Hippocampal formation (tissue), 2 donors: Measurements from ENCODE around the gene SPEF1.

ENCODE experiments used
- DNase-seq, 2 donors: peaks; one replicate each; lab custom pipeline; 2025; lab: John Stamatoyannopoulos, UW

Gene SPEF1

GRCh38 chr20:3729811-3730540 is 51.3 kb downstream of the SPEF1 start:
- no peak for DNase-seq

GRCh38 chr20:3729378-3729777 is 51.9 kb downstream of the SPEF1 start:
- DNase-seq, result no peak

- no peak for DNase-seq
Observed at GRCh38 chr20:3728876-3729275, 52.4 kb downstream of the SPEF1 start.

- DNase-seq, result no peak
Observed at GRCh38 chr20:3728354-3728753, 52.9 kb downstream of the SPEF1 start.
